ENCODE measurements around the gene SLC20A1.
A peak's percentile ranks its signal among the peaks of the same experiment; 100 is the strongest.

Gene SLC20A1

DNA sequence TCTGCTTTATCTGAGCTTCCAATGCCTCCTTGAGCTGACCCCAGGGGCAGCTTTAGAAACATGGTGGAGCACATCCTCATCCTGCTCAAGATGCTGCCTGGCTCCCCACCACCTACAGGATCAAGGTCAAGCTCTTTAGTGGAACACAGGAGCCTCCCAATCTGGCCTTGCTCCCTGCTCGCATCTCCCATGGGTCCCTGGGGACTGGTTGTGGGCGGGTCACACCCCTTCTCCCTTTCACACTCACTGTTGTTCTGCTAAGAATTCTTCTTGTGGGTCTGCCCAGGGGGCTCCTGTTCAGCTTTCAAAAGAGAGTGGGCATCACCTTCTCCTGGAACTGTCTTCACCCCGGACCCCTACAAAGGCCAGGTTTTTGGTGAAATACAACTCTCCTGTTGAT lies 66.7 kb downstream of the SLC20A1 start:
- DNase-seq = no peak

DNA sequence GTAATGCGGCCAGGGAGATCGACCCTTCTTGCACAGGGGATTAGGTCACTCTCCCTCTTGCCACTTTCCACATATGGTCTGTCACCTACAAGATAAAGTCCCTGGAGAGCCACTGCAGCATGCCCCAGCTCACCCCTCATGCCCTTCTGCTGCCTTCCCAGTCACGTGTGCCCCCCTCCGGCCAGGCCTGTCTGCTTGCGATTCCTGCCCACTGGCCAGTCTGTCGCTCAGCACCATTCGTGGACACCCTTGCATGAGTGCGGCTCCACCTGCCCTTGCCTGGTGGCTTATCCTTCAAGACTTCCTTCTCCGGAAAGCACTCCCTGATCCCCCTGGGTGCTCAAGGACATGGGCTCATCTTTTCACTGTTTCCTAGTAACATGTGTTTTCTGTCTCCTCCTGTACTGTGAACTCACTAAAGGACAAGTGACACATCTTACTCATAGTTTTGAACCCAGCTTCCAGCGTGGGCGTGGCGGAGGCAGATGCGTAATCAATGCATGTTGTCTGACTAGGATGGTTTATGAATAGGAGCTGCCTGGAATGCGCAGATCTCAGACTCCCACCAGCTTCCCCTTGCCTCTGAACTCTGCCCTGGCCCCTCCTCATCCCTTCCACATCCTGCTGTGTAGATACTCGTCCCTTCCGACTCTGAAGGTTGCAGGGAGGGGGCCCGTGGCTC lies 67.3 kb downstream of the SLC20A1 start:
- peak; percentile 18 for DNase-seq
